HCT116 (cell line): ENCODE measurements around the gene MUSK.

ENCODE experiments used
- CEBPB ChIP-seq: IDR thresholded peaks from 2 replicates; pipeline ENCODE4 v1.6.1; 2012; ENCODE audit warnings: low read depth
- CTCF ChIP-seq, 3 experiments: fragments of 200-600 bp in 1 of 3; sonication (generic) in 1 of 3; IDR thresholded peaks in 2 of 3; conservative IDR thresholded peaks in 1 of 3; 2 replicates each; pipeline ENCODE4 v1.5.1; 2012 to 2017; ENCODE audit warnings: low read depth in 2 of 3, low read length in 2 of 3, antibody characterized with exemption in 1 of 3, borderline replicate concordance in 1 of 3, control low read depth in 1 of 3, mild to moderate bottlenecking in 1 of 3, mixed read lengths in 1 of 3, mixed run types in 1 of 3, moderate library complexity in 1 of 3; ENCODE audit not compliant: insufficient read depth in 1 of 3
- EZH2 ChIP-seq: fragments of 200-600 bp; sonication (generic); IDR thresholded peaks from 2 replicates; pipeline ENCODE4 v1.6.1; 2017; ENCODE audit warnings: antibody characterized with exemption, mixed run types
- EZH2phosphoT487 ChIP-seq: fragments of 200-600 bp; IDR thresholded peaks from 2 replicates; pipeline ENCODE4 v1.6.1; 2018; ENCODE audit warnings: antibody characterized with exemption, borderline replicate concordance
- FOSL1 ChIP-seq: IDR thresholded peaks from 2 replicates; pipeline ENCODE4 v1.6.1; 2012; ENCODE audit warnings: low read depth
- JUND ChIP-seq: IDR thresholded peaks from 2 replicates; pipeline ENCODE4 v1.6.1; 2012
- POLR2A ChIP-seq: IDR thresholded peaks from 2 replicates; pipeline ENCODE4 v1.7.0; 2011; ENCODE audit warnings: borderline replicate concordance; ENCODE audit not compliant: insufficient read depth, insufficient read length; ENCODE audit errors: extremely low read depth
- POLR2AphosphoS5 ChIP-seq: IDR thresholded peaks from 2 replicates; pipeline ENCODE4 v1.6.1; 2011; ENCODE audit warnings: mild to moderate bottlenecking, low read depth, low read length, moderate library complexity
- REST ChIP-seq: IDR thresholded peaks from 2 replicates; pipeline ENCODE4 v1.6.1; 2012; ENCODE audit warnings: low read depth
- ZBTB33 ChIP-seq: IDR thresholded peaks from 2 replicates; pipeline ENCODE4 v1.6.1; 2011; ENCODE audit warnings: mild to moderate bottlenecking, low read length, moderate library complexity; ENCODE audit not compliant: insufficient replicate concordance; ENCODE audit errors: extremely low read depth

GRCh38 chr9:110762783-110763182 lies 94.2 kb downstream of the MUSK start:
- no peak for TF ChIP-seq CTCF (IDR thresholded peaks at IDR 0.05 in 2 of 3, conservative IDR thresholded peaks at IDR 0.05 in 1 of 3; ENCODE audit: borderline replicate concordance in 1 of 3, insufficient read depth in 1 of 3, low read depth in 2 of 3, low read length in 2 of 3)
- TF ChIP-seq POLR2A = no peak
- TF ChIP-seq JUND = no peak
- no peak for TF ChIP-seq REST
- TF ChIP-seq EZH2phosphoT487 = no peak
- TF ChIP-seq FOSL1 = no peak
- no peak for TF ChIP-seq POLR2AphosphoS5
- TF ChIP-seq ZBTB33 = no peak
- TF ChIP-seq CEBPB = no peak
- no peak for TF ChIP-seq EZH2
